Adrenal gland (tissue), 12 donors: ENCODE data around the gene FANCI. TPM values are rescaled to one million over a fixed set of nuclear protein-coding genes. Genes with fewer than 3 reads are reported as not detected.

Experiments used
- DNase-seq, 7 donors: peaks; one replicate each; pipeline ENCODE4 v3.0.0-alpha.2; 2019 to 2020
- H3K27ac ChIP-seq, 5 donors: fragments of 200-600 bp; sonication (generic) in 4 of 5; 1 replicate in 3 of 5; 2 replicates in 2 of 5; pipeline versions ENCODE4 v1.5.1 to v1.8.0; 2016 to 2020; ENCODE audit warnings: mild to moderate bottlenecking in 1 of 5
- H3K27me3 ChIP-seq: fragments of 200-600 bp; 2 replicates; pipeline ENCODE4 v1.8.0; 2021
- H3K36me3 ChIP-seq, 2 donors: fragments of 200-600 bp; replicated peaks in 1 of 2; 1 replicate in 1 of 2; 2 replicates in 1 of 2; pipeline versions ENCODE4 v1.5.1 to v1.8.0; 2018 to 2022
- H3K4me1 ChIP-seq, 2 donors: fragments of 200-600 bp; replicated peaks in 1 of 2; 1 replicate in 1 of 2; 2 replicates in 1 of 2; pipeline versions ENCODE4 v1.5.1 to v1.8.0; 2018 to 2021
- H3K4me3 ChIP-seq, 4 donors: fragments of 200-600 bp; sonication (generic) in 3 of 4; one replicate each; pipeline ENCODE4 v1.5.1; 2016 to 2018
- H3K9me3 ChIP-seq, 3 donors: fragments of 200-600 bp; sonication (generic) in 1 of 3; replicated peaks in 1 of 3; 1 replicate in 2 of 3; 2 replicates in 1 of 3; pipeline versions ENCODE4 v1.5.1 to v1.8.0; 2016 to 2021
- CTCF ChIP-seq, 6 experiments: fragments of 450-650 bp in 4 of 6; fragments of 200-600 bp in 2 of 6; sonication (generic) in 1 of 6; IDR thresholded peaks; 1 replicate in 5 of 6; 2 replicates in 1 of 6; pipeline versions ENCODE4 v1.5.1 to v1.8.0; 2016 to 2021; ENCODE audit warnings: antibody characterized with exemption in 6 of 6, mild to moderate bottlenecking in 2 of 6, moderate library complexity in 1 of 6
- POLR2A ChIP-seq, 2 donors: fragments of 450-650 bp; IDR thresholded peaks; one replicate each; pipeline ENCODE4 v1.6.1; 2017; ENCODE audit warnings: antibody characterized with exemption in 2 of 2, mild to moderate bottlenecking in 2 of 2, moderate library complexity in 1 of 2
- WGBS, 4 donors: extraction: QIAGEN DNeasy Blood & Tissue Kit in 2 of 4; methylation state at CpG; one replicate each; pipeline versions ENCODE4 v1.1.5 to v1.1.7; 2013 to 2017; 5-methylcytosine and 5-hydroxymethylcytosine counted together
- intact Hi-C, 2 donors: fragments of 100-400 bp; cut with DNase I; formaldehyde crosslinking; loops; one replicate each; pipeline versions ENCODE4 v1.14.1 to v1.15.0; 2022 to 2023
- polyA plus RNA-seq, 3 donors: library from polyadenylated mRNA; stranded (reverse); fragments of 200-250 nt in 2 of 3; fragments of 350-450 nt in 1 of 3; fragmentation: Illumina TruSeq in 1 of 3; extraction: RNeasy Lipid Tissue Mini Kit (QIAGEN cat#74804) in 1 of 3; gene quantifications; one replicate each; pipeline ENCODE4 v1.2.3, GENCODE V29; 2013 to 2014
- total RNA-seq, 9 donors: library from RNA; depleted of rRNA in 4 of 9; stranded (reverse); fragments of >200 nt in 4 of 9; fragments of 120-200 nt in 1 of 9; fragmentation: NEBNext Ultra II Directional in 1 of 9; extraction: Animal tissue kit (Norgen Biotek cat#: 25700) in 1 of 9; gene quantifications; one replicate each; pipeline versions ENCODE4 v1.1.0 to v1.2.4, GENCODE V29; 2013 to 2023
- donor health status: healthy with polysubstance abuse.
- donor health status: Bipolar disorder and iron deficiency.
- donor health status: DM: yes; HTN: yes; CAD: no.
- donor health status: DM: no; HTN: no; CAD: no.
- donor health status: DM: no; HTN: no; CAD: no.
- donor health status: DM: yes; HTN: yes; CAD: no.

The FANCI gene
- total and polyA plus RNA-seq, 12 donors: 1.5 to 23.5 (median 4.5) TPM

- TF ChIP-seq CTCF (IDR thresholded peaks at IDR 0.05): no peak
- Histone ChIP-seq H3K36me3 (no peaks in the 10 kb centered on the region), H3K4me1 (peaks cover 0 to 7% of the 10 kb centered on the region in 2 donors), H3K9me3 (no peaks in the 10 kb centered on the region), H3K27ac (no peak overlapping the region), H3K4me3 (no peak overlapping the region), H3K27me3 (no peaks in the 10 kb centered on the region)
- DNase-seq: peak in 1 of 7 donors; percentile 37
- intact Hi-C loops: no loop called here
- WGBS, 4 donors: 65 to 78% (median 70%) methylated on average over 3 of the region's 3 CpGs
Measured at GRCh38 chr15:89305395-89305794, 61.6 kb downstream of the FANCI start.

- Histone ChIP-seq H3K27ac (no peak overlapping the region), H3K4me3 (no peak overlapping the region), H3K9me3 (no peaks in the 10 kb centered on the region), H3K4me1 (peaks cover 0 to 7% of the 10 kb centered on the region in 2 donors), H3K27me3 (no peaks in the 10 kb centered on the region), H3K36me3 (no peaks in the 10 kb centered on the region)
- 81 to 88% (median 85%) methylated on average over 2 of the region's 2 CpGs for WGBS, 4 donors
- no peak for DNase-seq
- intact Hi-C loops: no loop called here
- TF ChIP-seq CTCF (IDR thresholded peaks at IDR 0.05) (no peak), POLR2A (IDR thresholded peaks at IDR 0.05) (no peak)
Measured at GRCh38 chr15:89307046-89307587, 63.3 kb downstream of the FANCI start.

GRCh38 chr15:89307791-89308190, 64.0 kb downstream of the FANCI start:
- intact Hi-C loops: no loop called here
- DNase-seq: no peak
- Histone ChIP-seq H3K27me3 (no peaks in the 10 kb centered on the region), H3K4me3 (no peak overlapping the region), H3K27ac (no peak overlapping the region), H3K4me1 (peaks cover 0 to 7% of the 10 kb centered on the region in 2 donors), H3K36me3 (no peaks in the 10 kb centered on the region), H3K9me3 (no peaks in the 10 kb centered on the region)
- WGBS, 4 donors: 76 to 93% (median 86%) methylated on average over 2 of the region's 2 CpGs
- TF ChIP-seq POLR2A (IDR thresholded peaks at IDR 0.05): no peak
- no peak for TF ChIP-seq CTCF (IDR thresholded peaks at IDR 0.05)

- WGBS, 4 donors: 60 to 92% (median 61%) methylated on average over 2 to 3 of the region's 3 CpGs
- intact Hi-C loops: no loop called here
Measured at GRCh38 chr15:89308236-89308635, 64.5 kb downstream of the FANCI start.

More at GRCh38 chr15:89308236-89308635, 64.5 kb downstream of the FANCI start:
- peaks cover 0 to 7% of the 10 kb centered on the region in 2 donors for H3K4me1 ChIP-seq
- no peaks in the 10 kb centered on the region for H3K9me3 ChIP-seq
- no peak overlapping the region for H3K4me3 ChIP-seq
- no peaks in the 10 kb centered on the region for H3K36me3 ChIP-seq
- DNase-seq: no peak
- H3K27ac ChIP-seq: no peak overlapping the region
- no peaks in the 10 kb centered on the region for H3K27me3 ChIP-seq
- TF ChIP-seq CTCF (IDR thresholded peaks at IDR 0.05) (no peak), POLR2A (IDR thresholded peaks at IDR 0.05) (no peak)
